HCT116 (cell line): ENCODE measurements around the gene DDR2. TPM values are rescaled to one million over a fixed set of nuclear protein-coding genes. Genes with fewer than 3 reads are reported as not detected.
"Not testable (repeated sequence)": the region's sequence is repeated elsewhere in the genome, so short reads cannot be mapped to it uniquely, and the experiment has no call there.

Experiments
- ATAC-seq: fragments of 200-7000 bp; cut with Tn5 transposase; 2 replicates; pipeline ENCODE4 v1.9.1; 2020; ENCODE audit warnings: mild to moderate bottlenecking, moderate library complexity
- BruUV-seq: library from RNA; stranded (reverse); fragments of 400-500 nt; replicated peaks from 2 replicates; lab custom pipeline; 2021; lab: Mats Ljungman, UMichigan
- CTCF ChIA-PET: fragments of 300-600 bp; sonication (Branson Sonifier 250); formaldehyde crosslinking; loops from one replicate; lab custom pipeline; 2021; ENCODE audit warnings: antibody characterized with exemption; lab: Charles Lee
- POLR2A ChIA-PET: fragments of 300-600, 350-600 bp; sonication (Branson Sonifier 250); formaldehyde crosslinking; loops from one replicate; lab custom pipeline; 2021; ENCODE audit warnings: antibody characterized with exemption; lab: Charles Lee
- RAD21 ChIA-PET, 2 experiments: fragments of 300-600 bp; sonication (Branson Sonifier 250); formaldehyde crosslinking; loops; one replicate each; lab custom pipeline; 2023; ENCODE audit warnings: low total read pairs in 2 of 2; ENCODE audit not compliant: uncharacterized antibody in 2 of 2, unreplicated experiment in 2 of 2, low non-redundant PET in 1 of 2; lab: Charles Lee
- DNase-seq: peaks from one replicate; pipeline ENCODE4 v3.0.0-alpha.2; 2010; ENCODE audit warnings: low read depth, low spot score
- H2AFZ ChIP-seq: fragments of 200-600 bp; shearing (Covaris generic), sonication (generic); 2 replicates; pipeline ENCODE4 v1.6.1; 2017; ENCODE audit warnings: low read depth, mixed run types, mixed read lengths, antibody characterized with exemption, low read length; ENCODE audit not compliant: poor library complexity, severe bottlenecking
- H3K27ac ChIP-seq: 2 replicates; pipeline ENCODE4 v1.5.1; 2012; ENCODE audit warnings: low read depth, low read length
- H3K27me3 ChIP-seq: fragments of 200-600 bp; sonication (generic); 2 replicates; pipeline ENCODE4 v1.6.1; 2016; ENCODE audit warnings: mixed run types, low read length, mixed read lengths; ENCODE audit not compliant: insufficient read depth
- H3K36me3 ChIP-seq, 2 experiments: fragments of 200-500 bp in 1 of 2; fragments of 200-600 bp in 1 of 2; sonication (Bioruptor generic) in 1 of 2; sonication (generic) in 1 of 2; 2 replicates each; pipeline versions ENCODE4 v1.5.1 to v1.6.1; 2014 to 2016; ENCODE audit warnings: low read length in 2 of 2, inconsistent platforms in 1 of 2, mixed read lengths in 1 of 2, mixed run types in 1 of 2; ENCODE audit not compliant: insufficient read depth in 2 of 2, control insufficient read depth in 1 of 2
- H3K4me1 ChIP-seq, 2 experiments: fragments of 200-600 bp in 1 of 2; sonication (generic) in 1 of 2; 2 replicates each; pipeline versions ENCODE4 v1.5.1 to v1.6.1; 2012 to 2017; ENCODE audit warnings: low read length in 2 of 2, inconsistent platforms in 1 of 2, mild to moderate bottlenecking in 1 of 2, mixed read lengths in 1 of 2, mixed run types in 1 of 2, moderate library complexity in 1 of 2; ENCODE audit not compliant: insufficient read depth in 2 of 2, control insufficient read depth in 1 of 2
- H3K4me2 ChIP-seq: fragments of 200-600 bp; sonication (generic); 2 replicates; pipeline ENCODE4 v1.6.1; 2017; ENCODE audit warnings: mixed run types, low read length, mixed read lengths
- H3K4me3 ChIP-seq, 2 experiments: fragments of 200-600 bp in 1 of 2; sonication (generic) in 1 of 2; replicated peaks in 1 of 2; 2 replicates each; pipeline ENCODE4 v1.5.1; 2011 to 2016; ENCODE audit warnings: low read length in 2 of 2, control low read depth in 1 of 2, low read depth in 1 of 2, mild to moderate bottlenecking in 1 of 2, mixed read lengths in 1 of 2, mixed run types in 1 of 2
- H3K79me2 ChIP-seq: fragments of 200-600 bp; sonication (generic); 2 replicates; pipeline ENCODE4 v1.6.1; 2017; ENCODE audit warnings: mild to moderate bottlenecking, mixed run types, low read length, moderate library complexity, mixed read lengths; ENCODE audit not compliant: insufficient read depth
- H3K9ac ChIP-seq: fragments of 200-600 bp; sonication (generic); 2 replicates; pipeline ENCODE4 v1.6.1; 2016; ENCODE audit warnings: low read length, mixed read lengths
- H3K9me2 ChIP-seq: fragments of 200-600 bp; sonication (generic), shearing (Covaris generic); 2 replicates; pipeline ENCODE4 v1.6.1; 2017; ENCODE audit warnings: mixed run types, mild to moderate bottlenecking, moderate library complexity; ENCODE audit not compliant: insufficient read depth
- H3K9me3 ChIP-seq, 2 experiments: fragments of 200-500 bp in 1 of 2; fragments of 200-600 bp in 1 of 2; sonication (Bioruptor generic) in 1 of 2; sonication (generic) in 1 of 2; 2 replicates each; pipeline ENCODE4 v1.6.1; 2014 to 2017; ENCODE audit warnings: low read length in 2 of 2, mixed read lengths in 2 of 2, inconsistent platforms in 1 of 2, low read depth in 1 of 2, mild to moderate bottlenecking in 1 of 2, mixed run types in 1 of 2, moderate library complexity in 1 of 2; ENCODE audit not compliant: control insufficient read depth in 1 of 2, insufficient read depth in 1 of 2
- H4K20me1 ChIP-seq: fragments of 200-600 bp; sonication (generic), shearing (Covaris generic); 2 replicates; pipeline ENCODE4 v1.6.1; 2017; ENCODE audit warnings: mixed run types, mild to moderate bottlenecking, moderate library complexity; ENCODE audit not compliant: insufficient read depth
- ATF3 ChIP-seq: IDR thresholded peaks from 2 replicates; pipeline ENCODE4 v1.6.1; 2012
- CBX3 ChIP-seq: IDR thresholded peaks from 2 replicates; pipeline ENCODE4 v1.6.1; 2012; ENCODE audit warnings: low read depth
- EZH2 ChIP-seq: fragments of 200-600 bp; sonication (generic); IDR thresholded peaks from 2 replicates; pipeline ENCODE4 v1.6.1; 2017; ENCODE audit warnings: antibody characterized with exemption, mixed run types
- FOSL1 ChIP-seq: IDR thresholded peaks from 2 replicates; pipeline ENCODE4 v1.6.1; 2012; ENCODE audit warnings: low read depth
- JUND ChIP-seq: IDR thresholded peaks from 2 replicates; pipeline ENCODE4 v1.6.1; 2012
- MAX ChIP-seq: IDR thresholded peaks from 2 replicates; pipeline ENCODE4 v1.6.1; 2012
- POLR2AphosphoS5 ChIP-seq: IDR thresholded peaks from 2 replicates; pipeline ENCODE4 v1.6.1; 2011; ENCODE audit warnings: mild to moderate bottlenecking, low read depth, low read length, moderate library complexity
- RAD21 ChIP-seq: IDR thresholded peaks from 2 replicates; pipeline ENCODE4 v1.6.1; 2012; ENCODE audit warnings: low read depth, mild to moderate bottlenecking
- REST ChIP-seq: IDR thresholded peaks from 2 replicates; pipeline ENCODE4 v1.6.1; 2012; ENCODE audit warnings: low read depth
- SRF ChIP-seq: IDR thresholded peaks from 2 replicates; pipeline ENCODE4 v1.6.1; 2012; ENCODE audit warnings: low read depth
- TCF7L2 ChIP-seq: IDR thresholded peaks from 2 replicates; pipeline ENCODE4 v1.7.0; 2011; ENCODE audit warnings: borderline replicate concordance, inconsistent platforms; ENCODE audit not compliant: insufficient read depth, insufficient read length; ENCODE audit errors: extremely low read depth
- ZNF274 ChIP-seq: fragments of 200-500 bp; sonication (Bioruptor generic); IDR thresholded peaks from 2 replicates; pipeline ENCODE4 v1.6.1; 2014; ENCODE audit warnings: mild to moderate bottlenecking, low read depth, low read length, inconsistent platforms
- intact Hi-C: fragments of 100-400 bp; cut with micrococcal nuclease; formaldehyde crosslinking; loops from 2 replicates; pipeline ENCODE4 v1.10.0; 2022
- total RNA-seq: library from RNA; stranded (reverse); gene quantifications from one replicate; pipeline ENCODE4 v1.2.1, GENCODE V29; 2021; ENCODE audit not compliant: unreplicated experiment

The DDR2 gene
- total RNA-seq, 1 experiment from 2014 or later = 0.84 TPM

- POLR2A ChIA-PET = no interaction called here
Measured at GRCh38 chr1:162728573-162728972, 96.3 kb downstream of the DDR2 start.

GRCh38 chr1:162729195-162729774, 97.0 kb downstream of the DDR2 start:
- H3K9me3 ChIP-seq, CTCF ChIA-PET, H3K79me2 ChIP-seq, H3K4me2 ChIP-seq, H3K9me2 ChIP-seq, ATAC-seq, H3K36me3 ChIP-seq, H3K4me3 ChIP-seq, RAD21 ChIA-PET, H2AFZ ChIP-seq, H4K20me1 ChIP-seq, POLR2A ChIA-PET, H3K9ac ChIP-seq, intact Hi-C loops, H3K4me1 ChIP-seq, H3K27ac ChIP-seq, H3K27me3 ChIP-seq, DNase-seq, BruUV-seq: not testable (repeated sequence)

More at GRCh38 chr1:162728573-162728972, 96.3 kb downstream of the DDR2 start:
- H4K20me1 ChIP-seq = no peaks in the 10 kb centered on the region
- DNase-seq (no peak), ATAC-seq (no peak)
- no peak overlapping the region for H3K27ac ChIP-seq
- no peaks in the 10 kb centered on the region for H3K36me3 ChIP-seq
- H3K4me3 ChIP-seq = no peak overlapping the region
- no peak overlapping the region for H2AFZ ChIP-seq
- ChIA-PET RAD21 (no interaction called here), CTCF (no interaction called here)
- H3K9me2 ChIP-seq = no peaks in the 10 kb centered on the region
- H3K9ac ChIP-seq = no peak overlapping the region
- no peaks in the 10 kb centered on the region for H3K9me3 ChIP-seq
- H3K4me2 ChIP-seq = no peak overlapping the region
- TF ChIP-seq MAX (no peak), CBX3 (no peak), SRF (no peak), EZH2 (no peak), ATF3 (no peak), FOSL1 (no peak), JUND (no peak), POLR2AphosphoS5 (no peak), ZNF274 (no peak), TCF7L2 (no peak), RAD21 (no peak), REST (no peak)
- no peaks in the 10 kb centered on the region for H3K27me3 ChIP-seq
- peaks cover 2 to 9% of the 10 kb centered on the region in 2 experiments for H3K4me1 ChIP-seq
- H3K79me2 ChIP-seq = no peaks in the 10 kb centered on the region
- no TSS peak for BruUV-seq
- intact Hi-C loops = no loop called here
